Measurements from ENCODE around the gene RNU11.

Gene RNU11

GRCh38 chr1:28644494-28644893, 3.9 kb upstream of the RNU11 start:
- no peak for TF ChIP-seq CEBPB (IDR thresholded peaks at IDR 0.05)
- TF ChIP-seq FOXM1 (IDR thresholded peaks at IDR 0.05; ENCODE audit: borderline replicate concordance, low read depth): no peak
- no peak for TF ChIP-seq TCF12 (IDR thresholded peaks at IDR 0.05; ENCODE audit: low read depth)
- no peak for TF ChIP-seq RAD21 (IDR thresholded peaks at IDR 0.05; ENCODE audit: low read depth)
- TF ChIP-seq TEAD4 (IDR thresholded peaks at IDR 0.05): no peak
- no peak for TF ChIP-seq MAX (IDR thresholded peaks at IDR 0.05)
- no peak for TF ChIP-seq EGR1 (IDR thresholded peaks at IDR 0.05)
- TF ChIP-seq REST (IDR thresholded peaks at IDR 0.05; ENCODE audit: low read depth): no peak
- no peak for TF ChIP-seq CREB1 (IDR thresholded peaks at IDR 0.05; ENCODE audit: low read depth)
- no peak for TF ChIP-seq ZBTB7A (IDR thresholded peaks at IDR 0.05; ENCODE audit: low read depth)

- TF ChIP-seq RAD21 (IDR thresholded peaks at IDR 0.05; ENCODE audit: low read depth) (no peak), EGR1 (IDR thresholded peaks at IDR 0.05) (no peak), CREB1 (IDR thresholded peaks at IDR 0.05; ENCODE audit: low read depth) (no peak), FOXM1 (IDR thresholded peaks at IDR 0.05; ENCODE audit: borderline replicate concordance, low read depth) (no peak), USF1 (IDR thresholded peaks at IDR 0.05) (no peak), ZBTB7A (IDR thresholded peaks at IDR 0.05; ENCODE audit: low read depth) (no peak), TAF1 (IDR thresholded peaks at IDR 0.05; ENCODE audit: low read depth) (no peak), NFIC (IDR thresholded peaks at IDR 0.05) (no peak), TEAD4 (IDR thresholded peaks at IDR 0.05) (no peak), TCF12 (IDR thresholded peaks at IDR 0.05; ENCODE audit: low read depth) (no peak), REST (IDR thresholded peaks at IDR 0.05; ENCODE audit: low read depth) (no peak), EP300 (IDR thresholded peaks at IDR 0.05; ENCODE audit: borderline replicate concordance) (no peak), YY1 (IDR thresholded peaks at IDR 0.05; ENCODE audit: low read depth) (no peak), MAX (IDR thresholded peaks at IDR 0.05) (no peak), CEBPB (IDR thresholded peaks at IDR 0.05) (no peak)
These were observed 2.4 kb upstream of the RNU11 start for GRCh38 chr1:28646040-28646439.

GRCh38 chr1:28648008-28648473, 359 bp upstream of the RNU11 start:
- TF ChIP-seq TAF1 (IDR thresholded peaks at IDR 0.05; ENCODE audit: low read depth): peak; percentile 66
- TF ChIP-seq YY1 (IDR thresholded peaks at IDR 0.05; ENCODE audit: low read depth): no peak

- TF ChIP-seq RAD21 (IDR thresholded peaks at IDR 0.05; ENCODE audit: low read depth): peak; percentile 56
These were observed 5.5 kb downstream of the RNU11 start for GRCh38 chr1:28653870-28654269.

GRCh38 chr1:28656335-28656734, 7.9 kb downstream of the RNU11 start:
- TF ChIP-seq TCF12 (IDR thresholded peaks at IDR 0.05; ENCODE audit: low read depth) (no peak), NFIC (IDR thresholded peaks at IDR 0.05) (no peak), RAD21 (IDR thresholded peaks at IDR 0.05; ENCODE audit: low read depth) (no peak), EP300 (IDR thresholded peaks at IDR 0.05; ENCODE audit: borderline replicate concordance) (no peak), TAF1 (IDR thresholded peaks at IDR 0.05; ENCODE audit: low read depth) (no peak)

- TF ChIP-seq YY1 (IDR thresholded peaks at IDR 0.05; ENCODE audit: low read depth) (no peak), NFIC (IDR thresholded peaks at IDR 0.05) (no peak), MAX (IDR thresholded peaks at IDR 0.05) (no peak), TCF12 (IDR thresholded peaks at IDR 0.05; ENCODE audit: low read depth) (no peak), TAF1 (IDR thresholded peaks at IDR 0.05; ENCODE audit: low read depth) (no peak), CREB1 (IDR thresholded peaks at IDR 0.05; ENCODE audit: low read depth) (no peak), USF1 (IDR thresholded peaks at IDR 0.05) (no peak), ZBTB7A (IDR thresholded peaks at IDR 0.05; ENCODE audit: low read depth) (no peak), CEBPB (IDR thresholded peaks at IDR 0.05) (no peak), RAD21 (IDR thresholded peaks at IDR 0.05; ENCODE audit: low read depth) (no peak), TEAD4 (IDR thresholded peaks at IDR 0.05) (no peak), EGR1 (IDR thresholded peaks at IDR 0.05) (no peak), REST (IDR thresholded peaks at IDR 0.05; ENCODE audit: low read depth) (no peak), EP300 (IDR thresholded peaks at IDR 0.05; ENCODE audit: borderline replicate concordance) (no peak), FOXM1 (IDR thresholded peaks at IDR 0.05; ENCODE audit: borderline replicate concordance, low read depth) (no peak)
These were observed 15.6 kb downstream of the RNU11 start for GRCh38 chr1:28663871-28664470.

All from Ishikawa (cell line).